Liver (tissue), 9 donors: ENCODE measurements around the gene GIT2. TPM values are rescaled to one million over a fixed set of nuclear protein-coding genes. Genes with fewer than 3 reads are reported as not detected.
A peak's percentile ranks its signal among the peaks of the same experiment; 100 is the strongest.

Experiments
- DNase-seq: peaks from one replicate; pipeline ENCODE4 v3.0.0-alpha.2; 2017; ENCODE audit warnings: low spot score
- H3K27ac ChIP-seq, 2 donors: one replicate each; pipeline ENCODE4 v1.7.0; 2013; ENCODE audit warnings: inconsistent platforms in 2 of 2, low read length in 2 of 2, control low read depth in 1 of 2, low read depth in 1 of 2, mild to moderate bottlenecking in 1 of 2
- H3K27me3 ChIP-seq, 4 donors: one replicate each; pipeline versions ENCODE4 v1.6.1 to v1.7.0; 2013; ENCODE audit warnings: low read length in 3 of 4, inconsistent platforms in 1 of 4, mild to moderate bottlenecking in 1 of 4, moderate library complexity in 1 of 4; ENCODE audit not compliant: control insufficient read depth in 4 of 4, insufficient read depth in 4 of 4
- H3K36me3 ChIP-seq, 4 donors: one replicate each; pipeline versions ENCODE4 v1.6.1 to v1.7.0; 2013; ENCODE audit warnings: low read length in 3 of 4, mild to moderate bottlenecking in 3 of 4, low read depth in 1 of 4, moderate library complexity in 1 of 4; ENCODE audit not compliant: control insufficient read depth in 4 of 4, insufficient read depth in 3 of 4
- H3K4me1 ChIP-seq, 4 donors: one replicate each; pipeline versions ENCODE4 v1.6.1 to v1.7.0; 2013; ENCODE audit warnings: low read length in 3 of 4, mild to moderate bottlenecking in 3 of 4, moderate library complexity in 1 of 4; ENCODE audit not compliant: control insufficient read depth in 4 of 4, insufficient read depth in 4 of 4
- H3K4me3 ChIP-seq, 3 donors: one replicate each; pipeline versions ENCODE4 v1.6.1 to v1.7.0; 2013; ENCODE audit warnings: low read length in 3 of 3, control low read depth in 1 of 3, low read depth in 1 of 3, mild to moderate bottlenecking in 1 of 3
- H3K9ac ChIP-seq, 2 donors: one replicate each; pipeline ENCODE4 v1.7.0; 2013; ENCODE audit warnings: low read length in 2 of 2, mild to moderate bottlenecking in 2 of 2, moderate library complexity in 2 of 2, control low read depth in 1 of 2, low read depth in 1 of 2
- H3K9me3 ChIP-seq, 4 donors: one replicate each; pipeline versions ENCODE4 v1.6.1 to v1.7.0; 2013; ENCODE audit warnings: low read length in 3 of 4; ENCODE audit not compliant: control insufficient read depth in 4 of 4
- EGR1 ChIP-seq, 2 donors: IDR thresholded peaks; 2 replicates each; pipeline ENCODE4 v1.6.1; 2016 to 2018; ENCODE audit warnings: antibody characterized with exemption in 2 of 2, low read depth in 2 of 2
- FOXA1 ChIP-seq: IDR thresholded peaks from 2 replicates; pipeline ENCODE4 v1.6.1; 2016; ENCODE audit warnings: antibody characterized with exemption
- FOXA2 ChIP-seq: IDR thresholded peaks from 2 replicates; pipeline ENCODE4 v1.6.1; 2016; ENCODE audit warnings: antibody characterized with exemption
- HNF4G ChIP-seq: IDR thresholded peaks from 2 replicates; pipeline ENCODE4 v1.6.1; 2016; ENCODE audit warnings: antibody characterized with exemption
- JUND ChIP-seq, 2 donors: IDR thresholded peaks; 2 replicates each; pipeline ENCODE4 v1.6.1; 2016; ENCODE audit warnings: antibody characterized with exemption in 2 of 2
- NR2F2 ChIP-seq: IDR thresholded peaks from 2 replicates; pipeline ENCODE4 v1.6.1; 2016; ENCODE audit warnings: antibody characterized with exemption
- RAD21 ChIP-seq, 2 donors: IDR thresholded peaks; 2 replicates each; pipeline ENCODE4 v1.6.1; 2016; ENCODE audit warnings: antibody characterized with exemption in 2 of 2, mild to moderate bottlenecking in 2 of 2
- RXRA ChIP-seq, 2 donors: IDR thresholded peaks; 2 replicates each; pipeline ENCODE4 v1.6.1; 2017 to 2018; ENCODE audit warnings: antibody characterized with exemption in 2 of 2, mild to moderate bottlenecking in 1 of 2
- SP1 ChIP-seq: IDR thresholded peaks from 2 replicates; pipeline ENCODE4 v1.6.1; 2018; ENCODE audit warnings: antibody characterized with exemption, mild to moderate bottlenecking
- TAF1 ChIP-seq: conservative IDR thresholded peaks from 2 replicates; pipeline ENCODE4 v1.6.1; 2016; ENCODE audit warnings: antibody characterized with exemption, mild to moderate bottlenecking
- YY1 ChIP-seq: IDR thresholded peaks from 2 replicates; pipeline ENCODE4 v1.6.1; 2016; ENCODE audit warnings: antibody characterized with exemption, mild to moderate bottlenecking
- WGBS: extraction: QIAGEN DNeasy Blood & Tissue Kit; methylation state at CpG from one replicate; pipeline ENCODE4 v1.1.7; 2013; 5-methylcytosine and 5-hydroxymethylcytosine counted together
- polyA plus RNA-seq, 2 donors: library from polyadenylated mRNA; stranded (reverse) in 1 of 2; unstranded in 1 of 2; fragments of 200-250 nt in 1 of 2; fragments of >200 nt in 1 of 2; fragmentation: Nextera tagmentation in 1 of 2; extraction: Ambion mirVana in 1 of 2; gene quantifications; one replicate each; pipeline versions ENCODE4 v1.2.1 to v1.2.3, GENCODE V29; 2013 to 2015
- total RNA-seq, 2 donors: library from RNA; depleted of rRNA; stranded (reverse); fragments of >200 nt; gene quantifications; one replicate each; pipeline ENCODE4 v1.2.3, GENCODE V29; 2014
- TF ChIP-seq, protein P1 (sequence below): IDR thresholded peaks from 2 replicates; pipeline ENCODE4 v1.6.1; 2016; ENCODE audit warnings: antibody characterized with exemption
- TF ChIP-seq, protein P2 (sequence below): IDR thresholded peaks from 2 replicates; pipeline ENCODE4 v1.6.1; 2016; ENCODE audit warnings: antibody characterized with exemption
- TF ChIP-seq, protein P3 (sequence below): fragments of 150-350 bp; IDR thresholded peaks from 2 replicates; pipeline ENCODE4 v1.5.1; 2017; ENCODE audit warnings: improper control_type of control experiment, low read depth, low read length; ENCODE audit not compliant: missing input control
- TF ChIP-seq, protein P4 (sequence below): IDR thresholded peaks from 2 replicates; pipeline ENCODE4 v1.6.1; 2016; ENCODE audit warnings: antibody characterized with exemption
- TF ChIP-seq, protein P5 (sequence below): IDR thresholded peaks from 2 replicates; pipeline ENCODE4 v1.6.1; 2016; ENCODE audit warnings: antibody characterized with exemption, mild to moderate bottlenecking
- donor health status: healthy.
- donor health status: healthy.
- donor health status: healthy.
- donor health status: healthy.
- donor health status: healthy.

The GIT2 gene
- total and polyA plus RNA-seq, 4 donors, result 6.7 to 30.4 (median 16.7) TPM

DNA sequence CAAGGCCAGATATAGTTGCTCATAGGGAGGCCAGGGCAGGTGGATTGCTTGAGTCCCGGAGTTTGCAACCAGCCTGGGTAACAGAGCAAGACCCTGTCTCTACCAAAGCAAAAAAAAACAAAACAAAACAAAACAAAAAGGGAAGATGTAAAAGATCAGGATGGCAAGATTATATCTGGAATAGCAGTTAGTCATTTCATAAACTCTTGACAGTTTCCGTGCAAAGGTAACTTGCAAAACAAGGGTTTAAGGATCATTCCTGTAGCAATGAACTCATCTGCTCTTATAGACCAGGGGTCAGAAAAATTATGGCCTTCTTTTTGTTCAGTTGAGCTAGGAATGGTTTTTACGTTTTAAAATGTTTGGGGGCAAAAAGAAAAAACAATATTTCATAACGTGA is 29.6 kb downstream of the GIT2 start:
- H3K9ac ChIP-seq, result no peak overlapping the region
- no peak for TF ChIP-seq HNF4G
- H3K9me3 ChIP-seq, result no peaks in the 10 kb centered on the region
- H3K36me3 ChIP-seq, result peaks cover 8 to 33% (median 22%) of the 10 kb centered on the region in 4 donors
- H3K27me3 ChIP-seq, result no peaks in the 10 kb centered on the region
- no peak overlapping the region for H3K27ac ChIP-seq
- peaks cover 0 to 9% (median 4%) of the 10 kb centered on the region in 4 donors for H3K4me1 ChIP-seq
- 93% methylated on average over 4 of the region's 4 CpGs for WGBS
- no peak overlapping the region for H3K4me3 ChIP-seq
- no peak for DNase-seq

DNA sequence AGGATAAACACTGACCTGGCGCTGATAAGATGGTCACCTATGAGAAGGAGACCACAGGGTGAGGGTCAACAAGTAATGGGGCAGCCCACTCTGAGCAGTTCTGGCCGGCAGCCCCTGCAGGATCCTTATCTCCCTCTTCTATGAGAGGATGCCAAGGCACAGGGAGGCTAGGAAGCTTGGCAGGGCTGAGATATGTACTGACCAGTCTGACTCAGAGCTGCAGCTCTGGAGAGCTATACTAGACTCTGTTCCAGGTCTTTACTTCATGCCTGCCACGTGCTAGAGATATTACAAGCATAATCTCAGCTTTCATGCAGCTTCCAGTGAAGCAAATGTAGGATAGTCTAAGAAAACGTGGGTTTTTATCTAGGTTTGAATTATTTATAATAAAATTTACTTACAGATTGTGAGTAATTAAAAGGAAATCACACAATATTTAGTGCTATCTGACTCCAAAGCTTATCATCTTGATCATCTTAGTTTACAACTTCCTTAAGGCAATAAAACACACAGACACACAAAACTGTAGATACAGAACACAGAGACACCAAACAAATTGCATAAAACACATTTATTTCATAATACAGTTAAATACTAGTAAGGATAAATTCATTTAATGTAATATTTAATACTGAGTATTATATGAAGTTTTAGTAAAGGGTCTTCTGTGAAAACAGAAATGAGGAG is 32.3 kb downstream of the GIT2 start:
- Histone ChIP-seq H3K4me3 (no peak overlapping the region), H3K36me3 (peaks cover 7 to 29% (median 24%) of the 10 kb centered on the region in 4 donors), H3K9me3 (no peaks in the 10 kb centered on the region), H3K27ac (peak overlapping the region in 1 of 2 donors; percentile 44), H3K27me3 (no peaks in the 10 kb centered on the region), H3K4me1 (peaks cover 0 to 17% (median 9%) of the 10 kb centered on the region in 4 donors), H3K9ac (no peak overlapping the region)
- 75% methylated on average over 4 of the region's 4 CpGs for WGBS
- no peak for DNase-seq
- no peak for TF ChIP-seq NR2F2
- TF ChIP-seq RXRA (IDR thresholded peaks at IDR 0.05), result no peak
- TF ChIP-seq, protein P1, sequence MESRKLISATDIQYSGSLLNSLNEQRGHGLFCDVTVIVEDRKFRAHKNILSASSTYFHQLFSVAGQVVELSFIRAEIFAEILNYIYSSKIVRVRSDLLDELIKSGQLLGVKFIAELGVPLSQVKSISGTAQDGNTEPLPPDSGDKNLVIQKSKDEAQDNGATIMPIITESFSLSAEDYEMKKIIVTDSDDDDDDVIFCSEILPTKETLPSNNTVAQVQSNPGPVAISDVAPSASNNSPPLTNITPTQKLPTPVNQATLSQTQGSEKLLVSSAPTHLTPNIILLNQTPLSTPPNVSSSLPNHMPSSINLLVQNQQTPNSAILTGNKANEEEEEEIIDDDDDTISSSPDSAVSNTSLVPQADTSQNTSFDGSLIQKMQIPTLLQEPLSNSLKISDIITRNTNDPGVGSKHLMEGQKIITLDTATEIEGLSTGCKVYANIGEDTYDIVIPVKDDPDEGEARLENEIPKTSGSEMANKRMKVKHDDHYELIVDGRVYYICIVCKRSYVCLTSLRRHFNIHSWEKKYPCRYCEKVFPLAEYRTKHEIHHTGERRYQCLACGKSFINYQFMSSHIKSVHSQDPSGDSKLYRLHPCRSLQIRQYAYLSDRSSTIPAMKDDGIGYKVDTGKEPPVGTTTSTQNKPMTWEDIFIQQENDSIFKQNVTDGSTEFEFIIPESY, result no peak
- no peak for TF ChIP-seq FOXA2
- no peak for TF ChIP-seq JUND (IDR thresholded peaks at IDR 0.05)
- TF ChIP-seq, protein P2, sequence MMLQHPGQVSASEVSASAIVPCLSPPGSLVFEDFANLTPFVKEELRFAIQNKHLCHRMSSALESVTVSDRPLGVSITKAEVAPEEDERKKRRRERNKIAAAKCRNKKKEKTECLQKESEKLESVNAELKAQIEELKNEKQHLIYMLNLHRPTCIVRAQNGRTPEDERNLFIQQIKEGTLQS, result no peak
- TF ChIP-seq HNF4G, result no peak
- TF ChIP-seq RAD21 (IDR thresholded peaks at IDR 0.05), result no peak
- TF ChIP-seq, protein P3, sequence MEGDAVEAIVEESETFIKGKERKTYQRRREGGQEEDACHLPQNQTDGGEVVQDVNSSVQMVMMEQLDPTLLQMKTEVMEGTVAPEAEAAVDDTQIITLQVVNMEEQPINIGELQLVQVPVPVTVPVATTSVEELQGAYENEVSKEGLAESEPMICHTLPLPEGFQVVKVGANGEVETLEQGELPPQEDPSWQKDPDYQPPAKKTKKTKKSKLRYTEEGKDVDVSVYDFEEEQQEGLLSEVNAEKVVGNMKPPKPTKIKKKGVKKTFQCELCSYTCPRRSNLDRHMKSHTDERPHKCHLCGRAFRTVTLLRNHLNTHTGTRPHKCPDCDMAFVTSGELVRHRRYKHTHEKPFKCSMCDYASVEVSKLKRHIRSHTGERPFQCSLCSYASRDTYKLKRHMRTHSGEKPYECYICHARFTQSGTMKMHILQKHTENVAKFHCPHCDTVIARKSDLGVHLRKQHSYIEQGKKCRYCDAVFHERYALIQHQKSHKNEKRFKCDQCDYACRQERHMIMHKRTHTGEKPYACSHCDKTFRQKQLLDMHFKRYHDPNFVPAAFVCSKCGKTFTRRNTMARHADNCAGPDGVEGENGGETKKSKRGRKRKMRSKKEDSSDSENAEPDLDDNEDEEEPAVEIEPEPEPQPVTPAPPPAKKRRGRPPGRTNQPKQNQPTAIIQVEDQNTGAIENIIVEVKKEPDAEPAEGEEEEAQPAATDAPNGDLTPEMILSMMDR, result no peak
- TF ChIP-seq, protein P4, sequence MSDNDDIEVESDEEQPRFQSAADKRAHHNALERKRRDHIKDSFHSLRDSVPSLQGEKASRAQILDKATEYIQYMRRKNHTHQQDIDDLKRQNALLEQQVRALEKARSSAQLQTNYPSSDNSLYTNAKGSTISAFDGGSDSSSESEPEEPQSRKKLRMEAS, result no peak
- no peak for TF ChIP-seq TAF1
- no peak for TF ChIP-seq EGR1 (IDR thresholded peaks at IDR 0.05; ENCODE audit: low read depth in 2 of 2)
- TF ChIP-seq SP1, result no peak
- TF ChIP-seq, protein P5, sequence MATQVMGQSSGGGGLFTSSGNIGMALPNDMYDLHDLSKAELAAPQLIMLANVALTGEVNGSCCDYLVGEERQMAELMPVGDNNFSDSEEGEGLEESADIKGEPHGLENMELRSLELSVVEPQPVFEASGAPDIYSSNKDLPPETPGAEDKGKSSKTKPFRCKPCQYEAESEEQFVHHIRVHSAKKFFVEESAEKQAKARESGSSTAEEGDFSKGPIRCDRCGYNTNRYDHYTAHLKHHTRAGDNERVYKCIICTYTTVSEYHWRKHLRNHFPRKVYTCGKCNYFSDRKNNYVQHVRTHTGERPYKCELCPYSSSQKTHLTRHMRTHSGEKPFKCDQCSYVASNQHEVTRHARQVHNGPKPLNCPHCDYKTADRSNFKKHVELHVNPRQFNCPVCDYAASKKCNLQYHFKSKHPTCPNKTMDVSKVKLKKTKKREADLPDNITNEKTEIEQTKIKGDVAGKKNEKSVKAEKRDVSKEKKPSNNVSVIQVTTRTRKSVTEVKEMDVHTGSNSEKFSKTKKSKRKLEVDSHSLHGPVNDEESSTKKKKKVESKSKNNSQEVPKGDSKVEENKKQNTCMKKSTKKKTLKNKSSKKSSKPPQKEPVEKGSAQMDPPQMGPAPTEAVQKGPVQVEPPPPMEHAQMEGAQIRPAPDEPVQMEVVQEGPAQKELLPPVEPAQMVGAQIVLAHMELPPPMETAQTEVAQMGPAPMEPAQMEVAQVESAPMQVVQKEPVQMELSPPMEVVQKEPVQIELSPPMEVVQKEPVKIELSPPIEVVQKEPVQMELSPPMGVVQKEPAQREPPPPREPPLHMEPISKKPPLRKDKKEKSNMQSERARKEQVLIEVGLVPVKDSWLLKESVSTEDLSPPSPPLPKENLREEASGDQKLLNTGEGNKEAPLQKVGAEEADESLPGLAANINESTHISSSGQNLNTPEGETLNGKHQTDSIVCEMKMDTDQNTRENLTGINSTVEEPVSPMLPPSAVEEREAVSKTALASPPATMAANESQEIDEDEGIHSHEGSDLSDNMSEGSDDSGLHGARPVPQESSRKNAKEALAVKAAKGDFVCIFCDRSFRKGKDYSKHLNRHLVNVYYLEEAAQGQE, result no peak
- no peak for TF ChIP-seq FOXA1
- no peak for TF ChIP-seq YY1
